ENCODE measurements around the gene PLSCR1.

The PLSCR1 gene

GRCh38 chr3:146470425-146470990 lies 73.9 kb downstream of the PLSCR1 start:
- DNase-seq: no peak

- no peak for DNase-seq
Observed at GRCh38 chr3:146469150-146470017, 75.0 kb downstream of the PLSCR1 start, which contains the start of gene PLSCR2. PLSCR2 (minus strand) TSS chr3:146469561; CDS start chr3:146459904, 9,657 bp downstream.

GRCh38 chr3:146468671-146469149 lies 75.7 kb downstream of the PLSCR1 start:
- DNase-seq: no peak

- DNase-seq: no peak
Observed at GRCh38 chr3:146468234-146468633, 76.2 kb downstream of the PLSCR1 start.

DNA sequence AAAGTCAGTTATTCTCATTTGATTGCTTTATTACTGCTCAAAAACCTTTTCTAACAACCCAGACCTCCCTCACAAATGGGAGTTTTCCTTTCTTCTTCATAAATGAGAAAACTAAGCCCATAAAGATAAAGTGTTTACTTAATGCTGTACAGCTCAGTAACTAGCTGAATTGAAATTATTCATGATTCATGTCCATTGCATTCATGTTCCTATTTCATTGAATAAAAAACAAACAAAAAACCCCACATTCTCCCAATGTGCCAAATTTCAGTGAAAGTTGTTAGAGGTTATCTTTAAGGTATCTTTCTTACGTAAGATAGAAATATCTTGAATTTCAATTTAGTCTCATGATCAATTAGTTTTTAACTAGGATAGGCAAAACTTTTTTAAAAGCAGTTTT lies 77.8 kb downstream of the PLSCR1 start:
- DNase-seq: no peak

GRCh38 chr3:146465693-146466465 lies 78.5 kb downstream of the PLSCR1 start:
- DNase-seq: no peak

Data from fibroblast of upper back skin (primary cell).